Measurements from ENCODE around the gene SPC24. TPM values are rescaled to one million over a fixed set of nuclear protein-coding genes. Genes with fewer than 3 reads are reported as not detected.

Gene SPC24
- total and polyA plus RNA-seq, 9 of the 15 experiments (the other 6 are each of a cell fraction or from before 2014, with no cell fraction given), result 18.2 to 154 (median 60.9) TPM

- BruUV-seq (replicated peaks), result no TSS peak
- in situ Hi-C loops (cut with MboI), result loop anchor here (5.0 kb wide), 2 partner anchors 71 to 166 kb away; no protein-coding TSS in a partner anchor
- ChIA-PET POLR2A (interaction anchor here (0.6 to 0.7 kb wide), 2 partner anchors 47 to 94 kb away, joined by 3 to 4 read pairs; no protein-coding TSS in a partner anchor), CTCF (ENCODE audit: low intra/inter-chr PET ratio) (interaction anchor here (0.6 to 2.3 kb wide), 6 partner anchors 43 to 168 kb away, joined by 3 to 34 read pairs (median 4); no protein-coding TSS in a partner anchor)
- intact Hi-C loops (cut with micrococcal nuclease), result loop anchor here (1.0 to 2.0 kb wide), 3 partner anchors 66 to 261 kb away; no protein-coding TSS in a partner anchor
- WGBS (ENCODE audit: insufficient coverage, low coverage, missing lambda C conversion rate), result 34% methylated on average over 10 of the region's 17 CpGs
- H3K4me2 ChIP-seq (ENCODE audit: insufficient read depth, low read length), result peak overlapping the region; percentile 36
- no peaks in the 10 kb centered on the region for H3K9me1 ChIP-seq (ENCODE audit: control insufficient read depth, insufficient read depth, low read length)
- no peaks in the 10 kb centered on the region for H3K36me3 ChIP-seq (ENCODE audit: control insufficient read depth, insufficient read depth, low read length)
- FAIRE-seq (peak; percentile 83), ATAC-seq (peak; percentile 89), DNase-seq (ENCODE audit: extremely low read depth in 1 of 4, low spot score in 3 of 4) (peak; percentile 79 to 96 (median 92))
- H4K20me1 ChIP-seq (replicated peaks; ENCODE audit: control insufficient read depth, insufficient read depth, low read length), result no peaks in the 10 kb centered on the region
- peak overlapping the region in 1 of 2 experiments; percentile 82; a peak in 1 of 4 replicates for H3K9ac ChIP-seq (ENCODE audit: insufficient read depth in 1 of 2, low read depth in 2 of 2, low read length in 2 of 2)
- no peak overlapping the region for H3K4me3 ChIP-seq
- peak overlapping the region; percentile 76 for H2AFZ ChIP-seq (ENCODE audit: low read depth, low read length)
- H3K27ac ChIP-seq (ENCODE audit: extremely low read depth, low read depth, low read length), result 0 out of 3 replicates have a peak overlapping the region, but pooled peaks have one; percentile 16
- no peaks in the 10 kb centered on the region for H3K9me3 ChIP-seq (replicated peaks; ENCODE audit: control insufficient read depth, insufficient read depth, low read depth, low read length)
- H3K4me1 ChIP-seq (replicated peaks in 1 of 2; ENCODE audit: control insufficient read depth in 2 of 2, insufficient read depth in 2 of 2, low read length in 2 of 2), result peaks cover 12 to 32% of the 10 kb centered on the region in 2 experiments
- H3K27me3 ChIP-seq (ENCODE audit: control insufficient read depth in 2 of 2, insufficient read depth in 2 of 2, low read length in 2 of 2), result no peaks in the 10 kb centered on the region
- H3K79me2 ChIP-seq (ENCODE audit: control insufficient read depth, insufficient read depth, low read length), result no peaks in the 10 kb centered on the region
- TF ChIP-seq RBM14 (IDR thresholded peaks at IDR 0.05; ENCODE audit: borderline replicate concordance, insufficient read depth, low read depth, low read length), result no peak
- peak; percentile 74 for TF ChIP-seq REST (IDR thresholded peaks at IDR 0.05; ENCODE audit: borderline replicate concordance)
- no peak for TF ChIP-seq REST (CRISPR knock-in tag; IDR thresholded peaks at IDR 0.05; ENCODE audit: low read depth)
- TF ChIP-seq PBX2 (CRISPR knock-in tag; IDR thresholded peaks at IDR 0.05; ENCODE audit: low read depth), result no peak
- no peak for TF ChIP-seq PBX2 (tag; conservative IDR thresholded peaks at IDR 0.05; ENCODE audit: low read depth)
- TF ChIP-seq MNT (conservative IDR thresholded peaks at IDR 0.05), result peak; percentile 46 to 59; a peak in 3 of 4 replicates
- no peak for TF ChIP-seq NCOR1 (IDR thresholded peaks at IDR 0.05)
These were observed 47.9 kb upstream of the SPC24 start for GRCh38 chr19:11203194-11204075.
